ENCODE results near the gene PRKAR1B.

PRKAR1B gene

DNA sequence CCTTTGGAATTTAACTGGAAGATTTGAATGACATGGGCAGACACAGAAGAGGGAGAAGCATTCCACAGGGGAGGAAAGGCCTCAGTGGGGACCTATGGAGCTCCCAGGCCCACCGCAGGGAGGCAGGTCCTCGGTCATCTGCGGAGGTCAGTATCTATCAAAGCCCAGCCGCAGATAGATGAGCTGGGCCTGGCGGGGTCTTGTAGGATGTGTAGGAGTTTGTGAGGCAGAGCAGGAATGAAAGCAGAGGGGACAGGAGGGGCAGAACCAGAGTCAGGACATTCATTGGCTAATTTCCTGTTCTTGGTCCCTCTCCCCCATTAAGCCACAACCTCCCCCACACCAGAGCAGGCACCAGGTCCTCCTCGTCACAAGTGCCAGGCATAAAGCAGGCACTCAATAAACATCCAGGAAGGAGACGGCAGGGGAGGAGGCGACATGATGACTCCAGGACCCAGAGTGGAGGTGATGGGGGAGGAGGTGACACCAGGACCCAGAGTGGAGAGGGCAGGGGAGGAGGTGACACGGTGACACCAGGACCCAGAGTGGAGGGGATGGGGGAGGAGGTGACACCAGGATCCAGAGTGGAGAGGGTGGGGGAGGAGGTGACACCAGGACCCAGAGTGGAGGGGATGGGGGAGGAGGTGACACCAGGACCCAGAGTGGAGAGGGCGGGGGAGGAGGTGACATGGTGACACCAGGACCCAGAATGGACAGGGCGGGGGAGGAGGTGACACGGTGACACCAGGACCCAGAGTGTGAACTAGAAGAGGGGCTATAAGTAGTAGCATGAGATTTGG, 123.7 kb downstream of the PRKAR1B start:
- no peak for DNase-seq (ENCODE audit: low read depth)

DNA sequence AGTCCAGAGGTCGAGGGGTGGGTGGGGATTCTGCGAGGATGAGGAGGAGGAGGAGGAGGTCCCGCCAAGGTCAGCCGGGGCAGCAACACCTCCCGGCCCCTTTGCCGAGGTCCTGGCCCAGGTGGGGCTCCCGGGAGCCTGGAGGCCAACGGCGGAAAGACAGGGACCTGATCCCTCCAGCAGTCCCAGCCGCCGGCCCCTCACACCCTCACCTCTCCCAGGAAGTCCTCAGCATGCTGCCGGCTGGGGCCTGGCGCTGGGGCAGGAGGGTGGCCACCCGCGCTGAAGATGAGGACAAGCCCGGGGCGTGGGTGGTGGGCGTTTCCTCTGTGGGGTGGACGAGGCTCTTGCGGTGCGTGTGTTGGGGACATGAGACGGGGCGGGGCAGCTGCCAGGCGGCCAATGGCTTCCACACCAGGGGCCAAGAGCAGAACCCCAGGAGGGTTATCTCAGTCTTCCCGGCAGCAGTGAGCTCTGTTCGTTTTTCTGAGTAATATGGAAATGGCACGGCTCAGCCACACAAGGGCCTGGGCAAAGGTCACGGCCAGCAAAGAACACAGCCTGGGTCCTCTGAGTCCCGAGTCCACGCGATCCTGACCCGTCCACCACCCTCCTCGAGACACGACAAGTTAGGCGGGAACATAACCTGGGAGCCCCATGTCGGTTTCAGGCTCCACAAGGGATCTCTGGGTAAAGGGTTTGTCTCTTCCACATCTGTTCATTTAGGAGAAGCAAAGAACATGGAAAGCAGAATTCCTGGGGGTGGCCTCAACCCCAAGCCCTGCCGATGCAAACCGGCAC, 124.5 kb downstream of the PRKAR1B start:
- no peak for DNase-seq (ENCODE audit: low read depth)

DNA sequence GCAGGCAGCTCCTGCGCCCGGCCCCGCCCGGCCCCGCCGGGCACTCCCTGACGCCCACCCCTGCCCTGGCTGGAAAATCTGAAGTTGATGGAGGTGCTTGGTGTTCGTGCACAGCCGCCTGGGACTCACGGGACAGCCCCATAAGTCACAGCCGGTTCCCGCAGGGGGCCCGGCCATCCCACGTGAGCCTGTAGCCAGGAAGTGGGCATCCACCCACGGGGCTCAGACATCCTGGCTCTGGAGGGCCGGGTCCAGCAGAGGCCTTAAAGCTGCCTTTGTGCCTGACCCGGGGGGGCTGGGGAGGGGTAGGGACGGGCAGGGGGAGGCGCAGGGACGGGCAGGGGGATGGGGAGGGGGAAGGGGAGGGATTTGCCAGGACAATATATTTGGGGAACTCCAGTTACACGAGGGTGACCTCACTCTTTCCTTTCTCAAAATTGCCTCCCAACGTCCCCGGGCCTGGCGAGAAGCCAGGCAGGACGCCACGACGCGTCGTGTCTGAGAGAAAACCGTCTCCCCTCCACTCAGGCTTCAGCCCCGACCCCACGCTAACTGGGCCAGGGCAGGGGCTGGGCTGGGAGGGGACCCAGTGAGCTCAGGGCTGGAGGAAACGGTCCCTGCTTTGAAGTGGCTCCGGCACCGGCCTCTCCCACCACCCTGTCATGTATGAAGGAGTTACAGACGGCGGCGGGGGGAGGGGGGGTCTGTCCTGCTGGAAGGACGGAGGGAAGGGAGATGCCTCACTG, 125.3 kb downstream of the PRKAR1B start:
- DNase-seq (ENCODE audit: low read depth), result no peak

DNA sequence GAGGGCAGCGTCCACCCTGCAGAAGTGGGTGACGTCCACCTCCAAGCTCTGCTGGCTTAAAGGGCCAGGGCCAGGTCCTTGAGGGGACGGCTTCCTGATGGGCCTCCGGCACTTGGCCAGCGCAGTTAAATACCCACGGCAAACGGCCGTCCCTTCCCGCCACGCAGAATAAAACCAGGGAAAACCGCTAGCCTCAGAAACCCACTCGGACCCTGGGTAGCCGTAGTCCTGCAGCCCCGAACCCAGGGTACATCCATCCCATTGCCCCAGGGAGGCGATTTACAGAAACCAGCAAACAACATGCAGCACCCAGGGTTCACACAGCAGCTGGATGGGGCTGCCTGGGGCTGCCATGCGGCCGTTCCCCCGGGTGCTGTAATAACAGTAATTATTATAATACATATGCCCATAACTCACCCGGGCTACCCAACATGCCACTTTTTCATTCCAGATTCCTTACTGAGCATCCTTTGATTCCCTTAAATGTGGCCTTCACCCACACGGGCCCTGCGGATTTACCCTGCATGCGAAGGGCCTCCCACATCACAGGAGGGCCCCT, 126.0 kb downstream of the PRKAR1B start:
- no peak for DNase-seq (ENCODE audit: low read depth)

DNA sequence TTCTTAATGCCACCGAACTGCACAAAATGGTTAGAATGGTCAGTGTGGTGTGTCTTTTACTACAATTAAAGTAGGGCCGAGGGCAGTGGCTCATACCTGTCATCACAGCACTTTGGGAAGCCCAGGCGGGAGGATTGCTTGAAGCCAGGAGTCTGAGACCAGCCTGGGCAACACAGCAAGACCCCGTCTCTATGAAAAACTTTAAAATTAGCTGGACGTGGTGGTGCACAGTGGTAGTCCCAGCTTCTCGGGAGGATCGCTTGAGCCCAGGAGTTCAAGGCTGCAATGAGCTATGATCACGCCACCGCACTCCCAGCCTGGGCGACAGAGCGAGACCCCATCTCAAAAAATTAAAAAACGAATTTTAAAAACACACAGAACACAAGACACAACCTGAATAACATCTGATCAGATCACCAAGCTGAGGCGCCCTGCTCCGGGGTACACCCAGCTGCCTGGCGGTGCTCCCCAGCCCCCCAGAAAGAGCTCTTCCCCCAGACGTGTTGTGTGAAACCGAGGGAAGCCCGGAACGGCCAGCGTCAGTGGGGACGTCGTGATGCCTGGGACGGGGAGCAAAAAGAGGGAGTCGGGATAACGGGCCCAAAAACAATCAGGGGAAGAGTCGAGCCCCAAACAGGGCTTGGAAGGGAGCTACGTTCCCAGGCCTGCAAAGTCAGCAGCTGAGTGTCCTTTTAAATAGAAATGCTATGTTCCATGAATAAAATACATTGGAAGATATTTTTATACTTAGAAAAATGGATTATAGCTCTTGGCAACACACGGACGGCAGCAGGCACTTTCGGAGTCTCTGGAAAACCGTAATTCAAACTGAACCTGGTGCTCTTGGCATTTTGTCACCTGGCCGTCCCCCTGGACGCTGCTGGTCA, 126.7 kb downstream of the PRKAR1B start:
- DNase-seq (ENCODE audit: low read depth), result no peak

DNA sequence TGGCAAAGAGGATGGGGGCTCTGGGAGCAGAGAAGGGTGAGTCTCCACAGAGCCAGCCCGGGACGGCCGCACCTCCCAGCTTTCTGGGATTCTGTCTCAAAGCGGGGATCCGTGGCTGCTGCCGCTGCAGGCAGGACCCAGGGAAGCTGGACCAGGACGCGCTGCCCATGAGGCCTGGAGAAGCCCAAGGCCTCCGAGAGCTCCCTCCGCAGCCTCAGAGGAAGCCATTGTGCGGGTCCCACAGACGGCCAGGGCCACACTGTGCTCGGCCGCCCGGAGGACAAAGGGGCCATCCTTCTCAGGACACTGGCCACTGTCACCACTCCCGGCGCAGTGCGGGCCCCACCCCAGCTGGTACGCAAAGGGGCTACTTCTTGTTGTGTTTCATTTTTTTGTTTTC, 128.2 kb downstream of the PRKAR1B start:
- DNase-seq (ENCODE audit: low read depth), result no peak

DNA sequence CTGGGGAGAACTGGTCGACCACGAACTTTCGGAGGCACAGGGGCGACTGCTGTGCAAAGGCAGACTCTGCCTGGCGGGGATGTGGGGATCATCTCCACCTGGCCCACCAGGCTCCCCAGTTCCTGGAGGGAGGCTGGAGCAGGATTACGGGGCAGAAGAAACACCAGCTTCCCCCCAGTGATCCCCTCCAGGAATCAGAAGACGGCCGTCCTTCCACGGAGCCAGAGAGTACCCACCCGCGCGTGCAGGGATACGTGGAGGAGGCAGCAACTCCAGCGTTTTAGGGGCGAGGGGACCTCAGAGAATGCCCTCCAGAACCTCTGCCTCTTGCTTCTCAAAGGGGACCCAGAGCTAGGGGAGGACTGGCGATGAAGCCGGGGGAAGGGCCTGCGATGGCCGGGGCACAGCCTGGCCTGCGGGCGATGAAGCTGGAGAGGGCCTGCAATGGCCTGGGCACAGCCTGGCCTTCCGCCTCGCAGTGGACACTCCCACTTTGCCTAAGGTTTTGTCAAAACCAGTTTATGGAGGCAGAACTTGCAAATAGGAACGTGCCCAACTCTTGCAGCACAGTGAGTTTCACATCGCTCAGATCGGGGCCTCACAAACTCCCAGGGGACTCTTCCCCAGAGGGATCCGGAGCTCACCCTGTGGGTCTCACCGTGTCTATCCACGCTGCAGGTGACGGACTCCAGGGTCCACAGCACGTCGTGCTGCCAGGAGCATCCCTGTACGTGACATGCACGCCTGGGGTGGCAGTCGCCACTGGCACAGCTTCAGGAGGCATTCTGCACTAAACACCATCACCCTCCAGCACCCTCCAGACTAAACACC, 129.5 kb downstream of the PRKAR1B start:
- DNase-seq (ENCODE audit: low read depth), result no peak

DNA sequence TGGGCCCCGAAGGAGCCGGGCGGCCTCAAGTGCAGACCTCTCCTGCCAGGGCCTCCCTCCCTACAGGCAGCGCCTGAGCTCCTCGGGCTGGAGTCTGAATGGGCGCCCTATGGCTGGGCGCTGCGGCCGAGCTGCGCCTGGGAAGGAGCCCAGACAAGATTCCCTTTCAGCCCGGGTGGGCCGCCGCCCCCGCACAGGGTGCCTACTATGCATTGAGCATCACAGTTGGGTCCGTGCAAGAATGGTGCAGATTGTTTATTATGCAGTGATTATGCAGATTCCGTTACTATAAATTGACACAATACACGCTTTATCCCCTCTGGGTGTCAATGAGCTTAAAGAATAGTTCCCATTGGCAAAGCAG, 130.3 kb downstream of the PRKAR1B start:
- DNase-seq (ENCODE audit: low read depth), result no peak

DNA sequence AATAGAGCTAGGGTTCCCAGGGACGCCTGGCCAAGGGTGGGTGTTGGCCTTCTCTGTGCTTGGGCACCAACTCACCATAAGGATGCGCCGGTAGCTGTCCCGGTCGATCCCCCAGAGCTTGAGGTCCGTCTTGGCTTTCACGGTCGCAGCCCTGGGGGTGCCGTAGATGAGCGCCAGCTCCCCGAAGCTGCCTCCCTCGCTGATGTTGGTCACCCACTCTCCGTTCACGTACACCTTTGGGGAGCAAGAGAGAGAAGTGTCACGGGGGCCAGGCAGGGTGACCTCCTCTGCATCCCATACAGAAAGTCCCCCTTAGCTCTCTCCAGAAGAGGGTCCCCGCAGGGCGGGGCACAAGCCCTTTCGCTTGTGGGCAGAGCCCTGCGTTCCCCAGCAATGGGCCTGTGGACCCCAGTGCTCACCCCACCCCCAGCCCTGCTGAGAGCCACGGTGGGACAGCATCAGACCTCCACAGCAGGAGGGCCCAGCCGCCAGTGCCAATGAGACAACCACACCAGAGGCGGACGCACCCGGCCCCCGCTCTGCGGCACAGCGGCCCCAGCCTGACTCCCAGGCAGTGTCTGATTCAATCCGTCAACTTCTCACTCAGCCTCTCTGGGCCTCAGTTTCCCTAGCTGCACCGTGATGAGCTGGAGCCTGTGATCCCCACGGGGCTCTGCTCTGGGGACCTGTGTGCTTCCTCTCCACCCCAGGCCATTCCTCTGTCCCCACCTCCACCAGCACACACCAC, 130.8 kb downstream of the PRKAR1B start:
- DNase-seq (ENCODE audit: low read depth), result no peak

DNA sequence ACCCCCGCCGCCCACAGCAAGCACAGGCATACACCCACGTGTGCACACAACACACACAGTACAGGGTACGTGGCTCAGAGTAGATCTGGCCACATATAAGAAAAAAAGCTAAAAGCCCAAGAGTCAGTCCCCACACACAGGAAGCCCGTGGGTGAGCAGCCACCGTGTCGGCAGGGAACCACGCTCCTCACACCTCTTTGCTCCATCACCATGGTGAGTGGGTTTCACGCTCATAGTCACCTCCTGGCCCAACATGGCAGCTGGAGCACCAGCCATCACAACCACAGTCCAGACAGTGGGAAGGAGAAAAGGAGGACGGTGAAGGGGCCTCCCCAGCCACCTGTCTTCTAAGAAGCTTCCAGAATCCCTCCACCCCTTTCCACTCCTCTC, 131.5 kb downstream of the PRKAR1B start:
- DNase-seq (ENCODE audit: low read depth), result no peak

DNA sequence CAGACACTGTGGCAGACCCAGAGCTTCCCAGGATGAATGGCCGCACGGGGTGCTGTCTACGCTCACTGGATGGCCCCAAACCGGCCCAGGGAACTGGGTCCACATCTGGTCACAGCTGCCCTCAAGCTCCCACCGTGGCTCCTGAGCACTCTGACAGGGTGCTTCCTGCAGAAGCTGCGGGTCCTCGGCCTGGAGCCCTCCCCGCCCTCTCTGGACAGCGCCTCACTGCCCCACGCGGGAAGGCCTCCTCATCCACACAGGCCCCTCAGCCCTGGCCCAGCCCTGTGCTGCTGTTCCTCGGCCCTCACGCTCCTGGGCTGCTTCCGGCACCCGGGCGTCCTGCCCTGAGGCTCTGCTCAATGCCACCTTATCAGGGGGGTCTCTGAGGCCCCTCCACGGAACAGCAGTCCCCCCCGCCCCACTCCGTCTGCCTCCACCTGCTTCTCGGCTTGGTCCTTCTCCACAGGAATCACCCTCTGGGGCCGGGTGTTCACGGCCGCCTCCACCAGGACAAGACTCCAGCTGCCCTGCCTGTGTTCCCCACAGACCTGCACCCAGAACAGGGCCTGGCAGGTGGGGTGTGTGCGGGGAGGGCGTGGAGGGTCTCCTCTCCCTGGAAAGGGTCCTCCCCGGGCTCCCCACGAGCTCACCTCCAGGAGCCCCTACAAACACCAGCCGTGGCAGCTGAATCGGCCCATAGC, 132.0 kb downstream of the PRKAR1B start:
- no peak for DNase-seq (ENCODE audit: low read depth)

DNA sequence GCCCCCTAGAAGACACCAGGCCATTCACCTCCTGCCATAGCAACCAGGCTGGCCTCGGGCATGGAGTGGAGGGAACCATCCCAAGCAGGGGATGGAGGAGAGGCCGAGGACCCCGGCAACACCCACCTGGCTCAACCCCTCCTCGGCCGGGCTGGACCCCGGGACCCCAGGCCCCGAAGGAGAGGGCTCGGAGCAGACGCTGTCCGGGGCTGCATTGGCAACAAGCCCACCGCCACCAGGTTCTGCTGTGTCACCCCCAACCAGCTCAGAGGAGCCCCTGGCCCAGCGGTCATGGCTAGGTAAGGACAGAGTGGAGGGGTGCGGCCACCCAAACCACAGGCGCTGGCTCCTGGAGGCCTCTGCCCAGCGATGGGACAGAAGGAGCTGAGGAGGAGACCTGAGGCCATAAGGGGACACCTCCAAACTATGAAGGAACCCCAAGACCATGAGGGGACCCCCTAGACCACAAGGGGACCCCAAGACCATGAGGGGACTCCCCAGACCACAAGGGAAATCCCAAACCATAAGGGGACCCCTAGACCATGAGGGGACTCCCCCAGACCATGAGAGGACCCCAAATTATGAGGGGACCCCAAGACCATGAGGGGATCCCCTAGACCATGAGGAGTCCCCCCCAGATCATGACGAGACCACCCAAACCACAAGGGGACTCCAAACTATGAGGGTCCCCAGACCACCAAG, 132.7 kb downstream of the PRKAR1B start:
- DNase-seq (ENCODE audit: low read depth), result no peak

DNA sequence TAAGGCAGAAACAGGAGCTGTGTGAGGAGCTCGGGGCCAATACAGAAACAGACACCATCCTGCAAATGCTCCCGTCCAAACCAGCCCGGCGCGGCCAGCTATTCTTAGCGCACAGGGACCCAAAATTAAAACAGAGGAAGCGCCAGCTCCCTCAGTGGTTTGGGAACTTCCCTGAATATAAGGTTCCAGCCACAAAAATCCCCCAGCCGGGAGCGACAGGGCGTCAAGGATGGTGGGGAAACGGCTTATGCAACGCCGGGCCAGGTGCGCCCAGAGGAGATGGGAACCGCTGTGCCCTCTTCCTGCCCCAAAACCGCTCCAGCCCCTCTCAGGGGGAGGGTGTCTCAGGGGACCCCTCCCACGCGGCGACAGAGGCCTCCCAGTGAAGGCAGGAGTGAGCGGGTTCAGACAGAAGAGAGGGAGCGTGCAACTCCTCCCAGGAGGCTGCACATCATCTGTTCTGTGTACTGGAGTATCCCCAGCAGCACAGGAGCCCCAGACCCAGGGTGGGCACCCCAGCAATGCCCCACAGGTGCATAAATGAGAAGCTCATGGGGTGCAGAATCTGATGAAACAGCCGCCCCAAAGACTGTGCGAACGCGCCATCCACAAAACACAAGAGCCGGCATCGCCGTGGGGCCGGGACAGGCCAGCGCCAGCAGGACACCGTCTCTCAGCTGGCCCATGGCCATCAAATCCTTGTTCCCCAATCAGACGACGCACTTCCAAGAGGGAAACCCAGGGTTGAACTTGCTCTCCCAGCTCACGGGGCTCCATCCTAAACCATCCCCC, 133.6 kb downstream of the PRKAR1B start:
- no peak for DNase-seq (ENCODE audit: low read depth)

DNA sequence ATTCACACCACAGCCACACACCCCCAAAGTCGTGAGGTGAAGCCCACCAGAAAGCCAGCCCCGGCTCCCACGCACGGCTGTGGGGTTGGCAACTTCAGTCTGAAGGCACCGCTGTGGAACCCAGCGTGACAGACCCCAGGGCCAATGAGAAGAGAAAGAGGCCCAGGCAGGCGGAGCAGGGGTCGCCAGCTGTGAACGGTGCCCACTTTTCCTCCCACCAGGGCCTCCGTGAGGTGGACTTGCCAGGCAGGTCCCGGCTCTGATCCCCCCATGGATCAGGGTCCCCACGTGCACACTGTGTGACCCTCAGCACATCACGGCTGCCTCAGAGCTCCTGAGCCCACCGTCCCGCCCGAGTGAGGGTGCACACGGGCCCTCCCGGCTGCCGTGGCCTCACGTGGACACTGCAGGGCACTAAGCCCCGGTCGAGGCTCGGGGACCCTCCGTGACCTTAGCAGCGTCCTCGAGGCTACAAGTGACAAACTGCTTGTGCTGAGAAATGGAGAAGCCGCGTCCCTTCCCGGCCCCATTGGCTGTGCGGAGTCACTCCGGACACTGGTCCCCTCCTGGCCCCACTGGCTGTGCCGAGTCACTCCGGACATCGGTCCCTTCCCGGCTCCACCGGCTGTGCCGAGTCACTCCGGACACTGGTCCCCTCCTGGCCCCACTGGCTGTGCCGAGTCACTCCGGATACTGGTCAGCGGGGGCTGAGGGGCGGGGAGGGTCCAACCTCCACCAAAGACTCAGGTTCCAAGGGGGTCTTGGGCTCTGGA, 135.0 kb downstream of the PRKAR1B start:
- DNase-seq (ENCODE audit: low read depth), result no peak

DNA sequence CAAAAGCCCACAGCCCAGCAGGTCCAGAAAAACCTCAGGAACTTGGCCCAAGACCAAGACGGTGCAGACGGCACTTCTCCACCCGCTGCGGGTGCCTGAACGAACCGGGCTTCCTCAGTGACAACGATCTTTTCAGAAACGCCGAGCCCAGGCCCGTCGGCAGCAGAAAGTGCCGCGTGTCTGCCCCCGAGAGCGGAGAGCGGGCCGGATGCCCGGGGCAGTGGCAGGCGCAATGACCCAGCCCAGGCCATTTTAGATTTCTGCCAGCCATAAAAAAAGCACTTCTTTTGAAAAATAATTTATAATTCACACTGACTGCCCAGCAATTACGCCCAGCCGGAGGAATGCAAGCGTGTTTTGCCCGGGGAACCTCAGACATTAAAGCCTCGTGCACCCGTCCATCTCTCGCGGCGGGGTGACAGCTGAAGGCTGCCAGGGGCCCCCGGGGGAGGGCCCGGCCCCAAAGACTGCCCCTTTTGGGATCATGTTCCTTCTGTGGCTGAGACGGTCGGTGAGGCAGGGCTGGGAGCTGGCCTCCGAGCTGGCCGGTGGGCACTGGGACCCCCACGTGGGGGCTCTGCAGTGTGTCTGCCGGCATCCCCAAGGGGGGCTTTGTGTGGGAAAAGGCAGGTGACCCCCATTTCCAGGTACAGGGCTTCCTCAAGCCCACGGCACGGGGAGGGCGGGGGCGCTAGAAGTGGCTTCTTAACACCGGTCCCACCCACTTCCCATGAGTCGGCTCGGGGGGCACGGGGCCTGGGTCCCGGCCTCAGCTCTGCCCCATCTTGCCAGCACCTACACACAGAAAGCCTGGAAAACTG, 136.1 kb downstream of the PRKAR1B start:
- no peak for DNase-seq (ENCODE audit: low read depth)

All from stromal cell of bone marrow (primary cell).